HG03039 (cell line): ENCODE data around the gene LMNB1.

Experiments used
- ATAC-seq: cut with Tn5 transposase; IDR thresholded peaks from one replicate; pipeline ENCODE4 v1.9.1; 2021; ENCODE audit warnings: mild to moderate bottlenecking, moderate library complexity; ENCODE audit not compliant: unreplicated experiment

LMNB1 gene

DNA sequence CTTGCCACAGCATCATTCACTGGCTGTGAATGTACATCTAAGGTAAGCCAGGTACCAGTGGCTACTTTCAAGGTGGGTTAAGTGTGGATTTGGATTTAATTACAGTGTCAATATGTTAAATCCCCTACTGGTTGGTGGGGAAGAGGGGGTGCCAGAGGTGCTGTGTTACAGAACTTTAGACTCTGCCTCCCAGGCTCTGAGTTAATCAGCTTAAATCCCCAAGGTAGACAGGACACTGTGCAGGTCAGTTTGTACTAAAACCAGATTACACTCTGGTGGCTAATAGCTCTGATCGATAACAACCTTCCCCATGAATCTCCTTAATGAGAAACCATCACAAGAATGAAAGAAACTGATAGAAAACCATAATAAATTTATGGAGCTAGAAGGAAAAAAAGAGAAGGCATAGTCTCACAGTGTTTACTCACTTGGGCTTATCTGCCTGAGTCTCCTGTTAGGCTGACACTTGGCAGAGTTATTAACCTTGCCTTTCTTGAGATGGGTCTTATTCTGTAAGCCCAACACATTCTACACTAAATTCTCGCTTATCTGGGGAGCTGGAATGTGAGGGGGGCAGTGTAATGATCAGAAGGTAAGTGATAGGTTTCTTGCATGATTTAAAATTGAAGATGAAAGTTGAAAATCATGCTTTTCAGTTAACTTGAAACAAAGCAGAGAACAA, 106.8 kb downstream of the LMNB1 start:
- ATAC-seq = no peak

DNA sequence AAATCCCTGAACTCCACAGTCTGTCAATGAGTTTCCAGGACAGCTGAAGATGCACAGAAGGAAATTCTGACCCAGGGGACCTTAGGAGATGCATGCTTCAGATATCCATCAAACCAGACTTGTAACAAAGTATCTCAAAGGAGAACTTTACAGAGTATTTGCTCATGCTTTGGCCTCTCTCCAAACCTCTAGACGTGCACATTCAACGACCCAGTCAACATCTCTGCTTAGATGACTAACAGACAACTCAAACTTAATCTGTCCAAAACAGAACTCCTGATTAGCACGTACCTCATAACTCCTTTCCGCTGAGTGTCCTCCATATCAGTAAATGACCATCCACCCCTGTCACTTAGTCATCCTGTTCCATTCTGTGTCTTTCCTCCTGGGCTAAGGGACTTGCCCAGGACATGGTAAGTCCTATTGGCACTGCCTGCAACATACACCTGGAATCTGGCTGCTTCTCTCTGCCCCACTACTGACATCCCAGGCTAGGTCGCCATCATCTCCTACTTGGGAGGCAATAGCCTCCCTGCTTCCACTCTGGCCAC, 107.4 kb downstream of the LMNB1 start:
- ATAC-seq = no peak
